Stimulated activated CD4-positive, alpha-beta T cell treated with anti-CD3 and anti-CD28 coated beads, TNF-alpha, amount 100 ng/mL, for 1 hour (primary cell): ENCODE data around the gene MTRF1.
"Not testable (repeated sequence)": the region's sequence is repeated elsewhere in the genome, so short reads cannot be mapped to it uniquely, and the experiment has no call there.

Experiments
- DNase-seq, 3 donors: peaks; one replicate each; pipeline ENCODE4 v3.0.0-alpha.2; 2020; ENCODE audit warnings: low read depth in 3 of 3, low spot score in 1 of 3

Gene MTRF1

DNA sequence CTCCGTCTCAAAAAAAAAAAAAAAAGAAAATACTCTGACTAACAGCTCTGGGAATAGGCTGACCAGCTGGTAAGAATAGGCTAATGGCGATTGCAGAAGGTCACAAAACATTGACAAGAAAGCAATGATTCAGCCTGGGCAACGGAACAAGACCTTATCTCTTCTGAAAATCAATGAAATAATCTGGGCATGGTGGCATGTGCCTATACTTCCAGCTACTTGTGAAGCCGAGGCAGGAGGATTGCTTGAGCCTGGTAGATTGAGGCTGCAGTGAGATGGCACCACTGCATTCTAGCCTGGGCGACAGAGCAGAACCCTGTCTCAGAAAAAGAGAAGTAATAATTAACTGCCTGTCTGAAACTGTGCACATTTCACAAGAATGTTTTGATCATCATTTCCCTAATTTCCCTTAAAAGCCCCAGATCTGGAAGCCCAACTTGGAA is 18.8 kb upstream of the MTRF1 start:
- DNase-seq, result no peak

DNA sequence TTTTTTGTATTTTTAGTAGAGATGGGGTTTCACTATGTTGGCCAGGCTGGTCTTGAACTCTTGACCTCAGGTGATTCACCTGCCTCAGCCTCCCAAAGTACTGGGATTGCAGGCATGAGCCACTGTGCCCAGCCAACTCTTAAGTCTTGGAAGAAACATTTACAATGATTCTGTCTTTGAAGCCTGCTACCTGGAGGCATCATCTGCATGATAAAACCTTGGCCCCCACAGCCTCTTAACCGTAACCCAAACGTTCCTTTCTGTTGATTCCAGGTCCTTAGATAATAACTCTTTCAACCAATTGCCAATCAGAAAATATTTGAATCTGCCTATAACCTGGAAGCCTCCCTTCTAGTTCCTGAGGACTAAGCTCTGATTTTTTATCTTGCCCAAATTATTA is 15.8 kb upstream of the MTRF1 start:
- DNase-seq, result not testable (repeated sequence)

DNA sequence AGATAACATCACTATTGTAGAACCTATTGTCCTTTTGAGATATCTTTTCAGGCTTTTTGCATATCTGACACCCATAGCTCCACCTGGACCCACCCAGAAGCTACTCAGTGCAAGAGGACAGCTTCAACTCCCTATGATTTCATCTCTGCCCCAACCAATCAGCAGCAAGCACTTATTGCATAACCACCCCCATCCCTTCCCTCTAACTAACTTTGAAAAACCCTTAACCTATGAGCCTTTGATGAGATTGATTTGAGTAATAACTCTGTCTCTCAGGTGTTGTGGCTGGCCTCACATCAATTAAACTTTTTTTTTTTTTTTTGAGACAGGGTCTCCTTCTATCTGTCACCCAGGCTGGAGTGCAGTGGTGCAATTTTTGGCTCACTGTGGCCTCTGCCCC is 13.4 kb upstream of the MTRF1 start:
- DNase-seq, result no peak

DNA sequence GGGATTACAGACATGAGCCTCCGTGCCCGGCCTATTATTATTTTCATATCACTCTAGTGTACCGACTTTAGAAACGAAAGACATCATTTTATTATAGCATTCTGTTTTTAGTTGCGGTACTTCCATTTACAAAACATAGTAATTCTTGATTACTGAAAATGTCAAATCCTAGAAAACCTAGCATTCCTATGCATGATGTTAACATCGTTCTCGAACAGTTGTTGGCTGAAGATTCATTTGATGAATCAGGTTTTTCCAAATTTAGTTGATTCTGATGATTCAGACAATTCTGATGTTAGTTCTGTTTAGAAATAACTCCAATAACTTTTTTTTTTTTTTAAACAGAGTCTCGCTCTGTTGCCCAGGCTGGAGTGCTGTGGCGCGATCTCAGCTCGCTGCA is 11.5 kb upstream of the MTRF1 start:
- no peak for DNase-seq

DNA sequence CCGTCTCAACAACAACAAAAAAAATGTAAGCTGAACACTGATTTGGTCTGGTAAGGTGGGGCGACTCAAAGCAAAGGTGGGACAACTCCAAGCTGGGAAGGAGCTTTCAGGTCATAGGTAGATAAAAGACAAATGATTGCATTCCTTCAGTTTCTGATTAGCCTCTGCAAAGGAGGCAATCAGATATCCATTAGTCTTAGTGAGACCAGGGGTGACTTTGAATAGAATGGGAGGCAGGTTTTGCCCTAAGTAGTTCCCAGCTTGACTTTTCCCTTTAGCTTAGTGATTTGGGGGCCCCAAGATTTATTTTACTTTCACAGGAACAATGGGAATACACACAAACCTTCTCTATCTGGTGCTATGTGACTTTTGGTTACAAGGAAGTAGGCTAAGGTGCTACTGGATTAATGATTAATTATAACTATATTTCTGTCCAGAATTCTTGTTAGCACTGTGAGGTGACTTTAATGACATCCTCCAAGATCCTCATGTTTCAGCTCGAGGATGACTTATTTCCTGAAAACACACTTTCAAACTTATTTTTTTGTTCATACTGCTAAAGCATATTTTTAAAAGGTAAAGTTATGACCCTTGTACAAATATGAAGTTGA is 10.6 kb upstream of the MTRF1 start:
- DNase-seq, result no peak

GRCh38 chr13:41271456-41272285 is 8.3 kb upstream of the MTRF1 start:
- DNase-seq, result no peak

DNA sequence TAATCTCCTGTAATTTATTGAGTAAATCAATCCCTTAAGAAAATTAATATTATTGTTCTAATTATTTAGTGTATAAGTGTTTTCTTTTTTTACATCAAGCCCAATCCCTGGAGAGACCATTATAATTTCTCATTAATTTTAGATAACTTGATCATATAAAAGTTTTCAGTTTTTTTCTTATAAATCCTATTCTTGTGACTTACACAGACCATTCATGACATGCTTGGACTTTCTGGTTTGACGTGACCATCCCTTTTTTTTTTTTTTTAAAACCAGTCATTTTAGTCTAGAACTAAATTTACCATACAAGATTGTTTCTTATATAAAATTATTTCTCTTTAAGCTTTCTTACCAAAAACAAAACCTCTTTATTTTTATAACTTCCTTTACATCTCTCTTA is 5.4 kb upstream of the MTRF1 start:
- no peak for DNase-seq

DNA sequence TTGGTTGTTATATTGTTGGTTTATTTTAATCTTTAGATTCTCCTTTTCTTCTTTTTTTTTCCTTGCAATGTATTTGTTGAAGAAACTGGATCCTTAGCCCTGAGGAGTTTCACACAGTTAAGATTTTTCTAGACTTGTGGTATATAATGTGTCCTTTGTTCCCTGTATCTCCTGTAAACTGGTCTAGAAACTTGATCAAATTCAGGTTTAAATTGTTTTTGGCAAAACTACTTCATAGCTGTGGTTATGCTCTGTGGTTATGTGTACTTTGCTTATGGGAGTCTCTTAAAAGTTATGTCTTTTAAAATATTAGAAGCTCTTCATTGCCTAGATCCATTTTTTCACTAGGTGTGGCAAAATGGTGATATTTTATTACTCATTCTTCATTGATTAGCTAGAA is 3.7 kb upstream of the MTRF1 start:
- DNase-seq, result no peak

DNA sequence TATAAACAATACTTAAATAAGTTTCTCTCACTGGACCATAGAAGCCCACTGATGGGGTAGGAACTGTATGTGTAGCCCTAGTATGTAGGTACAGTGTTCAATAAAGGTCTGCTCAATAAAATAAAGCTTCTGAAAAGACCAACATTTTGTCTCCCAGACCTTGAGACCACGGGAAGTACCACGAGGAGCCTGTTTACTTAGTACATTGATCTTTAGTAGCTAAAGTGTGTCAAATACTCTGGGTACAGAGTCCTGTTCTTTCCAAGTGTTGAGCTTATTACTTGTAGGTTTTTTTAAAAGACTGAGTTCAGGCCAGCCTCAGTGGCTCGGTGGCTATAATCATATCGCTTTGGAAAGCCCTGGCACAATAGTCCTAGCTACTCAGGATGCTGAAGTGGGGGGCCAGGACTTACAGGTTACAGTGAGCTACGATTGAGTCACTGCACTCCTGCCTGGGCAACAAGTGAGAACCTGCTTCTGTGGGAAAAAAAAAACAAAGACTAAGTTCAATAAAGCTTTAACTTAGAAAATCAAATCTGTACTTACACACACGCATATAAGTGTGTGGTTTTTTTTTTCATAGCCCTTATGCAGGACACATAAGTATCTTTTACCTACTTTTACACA is 3.4 kb downstream of the MTRF1 start:
- no peak for DNase-seq

DNA sequence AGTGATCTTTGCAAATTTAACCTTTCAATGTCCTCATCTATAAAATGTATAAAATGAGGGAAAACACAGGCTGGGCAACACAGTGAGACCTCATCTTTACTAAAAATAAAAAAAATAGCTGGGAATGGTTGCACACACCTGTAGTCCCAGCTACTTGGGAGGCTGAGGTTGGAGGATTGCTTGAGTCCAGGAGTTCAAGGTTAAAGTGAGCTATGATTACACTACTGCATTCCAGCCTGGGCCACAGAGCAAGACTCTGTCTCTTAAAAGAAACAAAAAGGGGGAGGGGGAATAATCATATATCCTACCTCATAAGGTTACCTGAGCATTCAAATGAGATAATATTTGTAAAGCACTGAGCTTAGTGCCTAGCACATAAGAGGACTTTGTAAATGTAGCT is 5.8 kb downstream of the MTRF1 start:
- DNase-seq, result no peak

GRCh38 chr13:41254902-41255301 is 8.5 kb downstream of the MTRF1 start:
- no peak for DNase-seq

DNA sequence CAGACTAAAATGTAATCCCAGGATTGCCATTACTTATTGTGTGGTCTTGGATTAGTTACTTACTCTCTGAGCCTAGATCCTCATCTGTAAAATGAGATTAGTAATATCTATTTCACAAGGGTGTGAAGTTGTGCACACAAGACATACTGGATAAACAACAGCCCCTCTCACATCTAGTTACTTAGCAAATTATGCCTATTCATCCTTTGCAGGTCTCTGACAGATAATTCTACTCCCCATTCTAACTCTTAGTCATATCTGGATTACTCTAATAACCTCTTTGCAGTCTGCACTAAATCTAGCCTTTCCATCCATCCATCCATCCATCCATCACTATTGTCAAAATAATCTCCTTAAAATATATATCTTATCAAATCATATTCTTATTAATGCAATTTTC is 12.4 kb downstream of the MTRF1 start:
- DNase-seq, result no peak

DNA sequence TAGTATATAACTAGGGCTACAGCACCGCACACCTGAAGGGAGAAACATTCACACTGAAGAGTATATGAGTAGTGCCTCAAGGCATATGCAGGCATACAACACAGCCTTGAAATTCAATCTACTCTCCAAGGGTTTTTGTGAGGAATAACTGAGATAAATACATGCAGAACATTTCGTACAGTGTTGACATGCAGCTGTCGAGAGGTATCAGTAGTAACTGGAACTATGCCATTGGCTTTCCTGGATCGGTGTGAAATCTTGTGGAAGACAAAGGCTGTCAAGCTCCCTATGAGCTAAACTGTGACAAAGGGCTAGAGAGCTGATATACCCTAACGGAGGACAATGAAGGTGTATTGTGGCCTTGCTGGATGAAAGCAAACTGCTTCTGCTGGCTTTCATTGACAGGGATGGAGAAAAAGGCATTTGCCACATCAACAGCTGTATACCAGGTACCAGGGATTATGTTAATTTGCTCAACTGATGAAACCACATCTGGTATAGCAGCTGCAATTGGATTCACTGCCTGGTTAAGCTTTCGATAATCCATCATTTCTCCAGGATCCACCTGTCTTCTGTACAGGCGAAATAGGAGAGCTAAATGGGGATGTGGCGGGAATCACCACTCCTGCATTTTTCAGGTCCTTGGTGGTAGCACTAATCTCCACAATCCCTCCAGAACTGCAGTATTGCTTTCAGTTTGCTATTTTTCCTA is 16.3 kb downstream of the MTRF1 start:
- no peak for DNase-seq

- no peak for DNase-seq
These were observed 18.8 kb downstream of the MTRF1 start for GRCh38 chr13:41244556-41244955.

DNA sequence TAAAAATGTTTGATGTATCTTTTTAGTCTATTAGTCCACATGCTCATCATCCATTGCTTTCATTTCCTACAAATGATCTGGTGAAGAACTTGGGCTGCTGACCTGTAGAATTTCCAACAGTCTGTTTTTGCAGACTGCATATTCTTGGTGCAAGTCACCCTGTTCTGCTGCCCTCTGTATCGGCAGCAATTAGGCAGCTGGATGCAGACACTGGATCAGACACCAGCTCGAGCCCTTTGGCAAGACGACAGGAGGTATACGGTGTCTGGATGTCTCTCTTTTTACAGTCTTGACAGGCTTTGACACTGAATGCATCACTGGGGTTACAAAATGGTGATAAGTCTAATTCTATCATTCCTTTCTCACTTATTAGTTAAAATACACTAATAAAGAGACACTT is 21.8 kb downstream of the MTRF1 start:
- DNase-seq, result no peak

DNA sequence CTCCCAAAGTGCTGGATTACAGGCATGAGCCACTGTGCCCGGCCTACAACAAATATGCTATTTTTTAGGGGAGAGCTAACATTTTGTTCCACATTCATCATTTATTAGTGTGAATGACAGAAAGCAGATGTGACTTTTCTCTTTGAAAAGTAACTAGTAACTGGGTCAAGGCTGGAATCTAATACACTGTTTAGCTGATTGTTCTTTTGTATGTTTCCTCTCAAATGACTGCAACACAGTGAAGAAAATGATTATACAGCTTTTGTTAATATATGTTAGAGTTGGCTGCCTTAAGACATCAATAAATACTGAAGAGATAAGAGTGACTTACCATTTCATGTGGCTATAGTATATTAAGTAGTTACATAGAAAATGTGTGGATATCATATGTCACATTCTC is 27.0 kb downstream of the MTRF1 start:
- DNase-seq, result no peak

GRCh38 chr13:41232578-41233480 is 30.5 kb downstream of the MTRF1 start:
- DNase-seq, result no peak

GRCh38 chr13:41231786-41232185 is 31.6 kb downstream of the MTRF1 start:
- no peak for DNase-seq

GRCh38 chr13:41231025-41231677 is 32.2 kb downstream of the MTRF1 start:
- DNase-seq, result no peak

GRCh38 chr13:41229356-41229755 is 34.0 kb downstream of the MTRF1 start:
- DNase-seq, result no peak
